ACC112 (cell line): ENCODE measurements around the gene LUZP2.

ENCODE experiments used
- H2AFZ ChIP-seq: fragments of 200-600 bp; sonication (generic); one replicate; pipeline ENCODE4 v1.6.0; 2017; ENCODE audit warnings: antibody characterized with exemption, low read length; ENCODE audit not compliant: unreplicated experiment
- H3K27ac ChIP-seq: fragments of 200-600 bp; sonication (generic); 2 replicates; pipeline ENCODE4 v1.5.1; 2014; ENCODE audit warnings: low read depth, mild to moderate bottlenecking, antibody characterized with exemption, low read length, moderate library complexity
- H3K27me3 ChIP-seq: fragments of 200-600 bp; sonication (generic); 2 replicates; pipeline ENCODE4 v1.6.1; 2014; ENCODE audit warnings: mild to moderate bottlenecking, antibody characterized with exemption, low read length, moderate library complexity, mixed read lengths; ENCODE audit not compliant: insufficient read depth
- H3K36me3 ChIP-seq: fragments of 200-600 bp; sonication (generic); 2 replicates; pipeline ENCODE4 v1.6.1; 2016; ENCODE audit warnings: mild to moderate bottlenecking, antibody characterized with exemption, low read length, moderate library complexity, mixed read lengths; ENCODE audit not compliant: insufficient read depth
- H3K4me1 ChIP-seq: fragments of 200-600 bp; sonication (generic); one replicate; pipeline ENCODE4 v1.6.1; 2016; ENCODE audit warnings: low read length, mixed read lengths; ENCODE audit not compliant: insufficient read depth, unreplicated experiment, control insufficient read depth
- H3K4me3 ChIP-seq: fragments of 200-600 bp; sonication (generic); 2 replicates; pipeline ENCODE4 v1.5.1; 2014; ENCODE audit warnings: mild to moderate bottlenecking, low read depth, low read length
- H3K79me2 ChIP-seq: fragments of 200-600 bp; sonication (generic); one replicate; pipeline ENCODE4 v1.6.0; 2016; ENCODE audit warnings: low read length; ENCODE audit not compliant: control insufficient read depth, unreplicated experiment, insufficient read depth

The LUZP2 gene

GRCh38 chr11:24848857-24849256, 352.0 kb downstream of the LUZP2 start:
- Histone ChIP-seq H3K36me3 (no peaks in the 10 kb centered on the region), H3K79me2 (no peaks in the 10 kb centered on the region), H3K27ac (no peak overlapping the region), H2AFZ (no peak overlapping the region), H3K27me3 (no peaks in the 10 kb centered on the region), H3K4me3 (no peak overlapping the region), H3K4me1 (no peaks in the 10 kb centered on the region)

GRCh38 chr11:24855951-24856350, 359.1 kb downstream of the LUZP2 start:
- Histone ChIP-seq H3K79me2 (no peaks in the 10 kb centered on the region), H3K4me3 (no peak overlapping the region), H3K27ac (no peak overlapping the region), H2AFZ (no peak overlapping the region), H3K36me3 (no peaks in the 10 kb centered on the region), H3K27me3 (no peaks in the 10 kb centered on the region), H3K4me1 (no peaks in the 10 kb centered on the region)

- no peaks in the 10 kb centered on the region for H3K36me3 ChIP-seq
- H3K4me3 ChIP-seq, result no peak overlapping the region
- H3K79me2 ChIP-seq, result no peaks in the 10 kb centered on the region
- no peak overlapping the region for H2AFZ ChIP-seq
- H3K4me1 ChIP-seq, result no peaks in the 10 kb centered on the region
- H3K27ac ChIP-seq, result no peak overlapping the region
- no peaks in the 10 kb centered on the region for H3K27me3 ChIP-seq
Observed at GRCh38 chr11:24859801-24860300, 363.0 kb downstream of the LUZP2 start.

GRCh38 chr11:24861440-24861839, 364.6 kb downstream of the LUZP2 start:
- H2AFZ ChIP-seq, result no peak overlapping the region
- H3K79me2 ChIP-seq, result no peaks in the 10 kb centered on the region
- no peaks in the 10 kb centered on the region for H3K36me3 ChIP-seq
- H3K4me3 ChIP-seq, result no peak overlapping the region
- no peaks in the 10 kb centered on the region for H3K4me1 ChIP-seq
- H3K27ac ChIP-seq, result no peak overlapping the region
- H3K27me3 ChIP-seq, result no peaks in the 10 kb centered on the region

GRCh38 chr11:24866743-24867142, 369.9 kb downstream of the LUZP2 start:
- H3K27ac ChIP-seq, result no peak overlapping the region
- no peak overlapping the region for H3K4me3 ChIP-seq
- no peaks in the 10 kb centered on the region for H3K27me3 ChIP-seq
- no peaks in the 10 kb centered on the region for H3K79me2 ChIP-seq
- no peak overlapping the region for H2AFZ ChIP-seq
- no peaks in the 10 kb centered on the region for H3K36me3 ChIP-seq
- no peaks in the 10 kb centered on the region for H3K4me1 ChIP-seq

GRCh38 chr11:24870048-24870447, 373.2 kb downstream of the LUZP2 start:
- no peak overlapping the region for H3K4me3 ChIP-seq
- no peaks in the 10 kb centered on the region for H3K4me1 ChIP-seq
- H2AFZ ChIP-seq, result no peak overlapping the region
- no peaks in the 10 kb centered on the region for H3K27me3 ChIP-seq
- no peaks in the 10 kb centered on the region for H3K79me2 ChIP-seq
- H3K36me3 ChIP-seq, result no peaks in the 10 kb centered on the region
- H3K27ac ChIP-seq, result no peak overlapping the region

GRCh38 chr11:24872186-24872585, 375.3 kb downstream of the LUZP2 start:
- H3K27me3 ChIP-seq, result no peaks in the 10 kb centered on the region
- H2AFZ ChIP-seq, result no peak overlapping the region
- H3K4me1 ChIP-seq, result no peaks in the 10 kb centered on the region
- H3K36me3 ChIP-seq, result no peaks in the 10 kb centered on the region
- no peak overlapping the region for H3K27ac ChIP-seq
- no peak overlapping the region for H3K4me3 ChIP-seq
- H3K79me2 ChIP-seq, result no peaks in the 10 kb centered on the region

- H3K27me3 ChIP-seq, result no peaks in the 10 kb centered on the region
- H2AFZ ChIP-seq, result no peak overlapping the region
- H3K79me2 ChIP-seq, result no peaks in the 10 kb centered on the region
- H3K4me3 ChIP-seq, result no peak overlapping the region
- no peaks in the 10 kb centered on the region for H3K4me1 ChIP-seq
- no peak overlapping the region for H3K27ac ChIP-seq
- no peaks in the 10 kb centered on the region for H3K36me3 ChIP-seq
Observed at GRCh38 chr11:24872651-24873311, 375.9 kb downstream of the LUZP2 start.

- H3K27ac ChIP-seq, result no peak overlapping the region
- H3K27me3 ChIP-seq, result no peaks in the 10 kb centered on the region
- no peak overlapping the region for H3K4me3 ChIP-seq
- no peak overlapping the region for H2AFZ ChIP-seq
- H3K4me1 ChIP-seq, result no peaks in the 10 kb centered on the region
- no peaks in the 10 kb centered on the region for H3K79me2 ChIP-seq
- H3K36me3 ChIP-seq, result no peaks in the 10 kb centered on the region
Observed at GRCh38 chr11:24880962-24881361, 384.1 kb downstream of the LUZP2 start.

- no peak overlapping the region for H2AFZ ChIP-seq
Observed at GRCh38 chr11:24885580-24886173, 388.8 kb downstream of the LUZP2 start.

More at GRCh38 chr11:24885580-24886173, 388.8 kb downstream of the LUZP2 start:
- no peak overlapping the region for H3K4me3 ChIP-seq
- H3K36me3 ChIP-seq, result no peaks in the 10 kb centered on the region
- no peaks in the 10 kb centered on the region for H3K27me3 ChIP-seq
- H3K27ac ChIP-seq, result no peak overlapping the region
- no peaks in the 10 kb centered on the region for H3K4me1 ChIP-seq
- H3K79me2 ChIP-seq, result no peaks in the 10 kb centered on the region
